K562 (cell line): ENCODE results near the gene PGS1. TPM values are rescaled to one million over a fixed set of nuclear protein-coding genes. Genes with fewer than 3 reads are reported as not detected.

Experiments
- ASH1L ChIP-seq: fragments of 450-650 bp; IDR thresholded peaks from 2 replicates; pipeline ENCODE4 v1.6.1; 2018; ENCODE audit warnings: borderline replicate concordance, mild to moderate bottlenecking, low read depth; ENCODE audit not compliant: partially characterized antibody
- BDP1 ChIP-seq: IDR thresholded peaks from 3 replicates; pipeline ENCODE4 v1.6.1; 2011; ENCODE audit not compliant: insufficient read length, insufficient read depth
- CEBPB ChIP-seq: fragments of 450-650 bp; IDR thresholded peaks from 2 replicates; pipeline ENCODE4 v1.6.1; 2016; ENCODE audit warnings: missing genetic modification characterization, missing compliant biosample characterization
- CREB1 ChIP-seq, 2 experiments: sonication (generic) in 1 of 2; formaldehyde crosslinking in 1 of 2; IDR thresholded peaks; 2 replicates each; pipeline versions ENCODE4 v1.6.1 to v1.8.0; 2012 to 2022; ENCODE audit warnings: inconsistent platforms in 1 of 2, mild to moderate bottlenecking in 1 of 2, missing genetic modification reagents in 1 of 2, moderate library complexity in 1 of 2
- CREM ChIP-seq: IDR thresholded peaks from 2 replicates; pipeline ENCODE4 v1.6.1; 2014; ENCODE audit warnings: antibody characterized with exemption, low read depth
- EGR1 ChIP-seq: fragments of 450-650 bp; conservative IDR thresholded peaks from 2 replicates; pipeline ENCODE4 v1.6.1; 2017; ENCODE audit warnings: mild to moderate bottlenecking
- EHMT2 ChIP-seq: fragments of 450-650 bp; IDR thresholded peaks from 2 replicates; pipeline ENCODE4 v1.6.1; 2018; ENCODE audit warnings: antibody characterized with exemption
- ETV1 ChIP-seq: fragments of 450-650 bp; conservative IDR thresholded peaks from 2 replicates; pipeline ENCODE4 v1.6.1; 2016; ENCODE audit warnings: missing genetic modification characterization, control low read depth, low read depth, missing compliant biosample characterization
- HDAC1 ChIP-seq, 2 experiments: fragments of 450-650 bp; IDR thresholded peaks; 2 replicates each; pipeline ENCODE4 v1.6.1; 2016 to 2017; ENCODE audit warnings: inconsistent platforms in 1 of 2, mild to moderate bottlenecking in 1 of 2, moderate library complexity in 1 of 2
- KAT2B ChIP-seq: IDR thresholded peaks from one replicate; pipeline ENCODE4 v1.6.1; 2012; ENCODE audit warnings: low read depth, mild to moderate bottlenecking, control low read depth, inconsistent platforms, low read length, moderate library complexity
- KHSRP ChIP-seq: fragments of 450-650 bp; IDR thresholded peaks from 2 replicates; pipeline ENCODE4 v1.6.1; 2017
- LEF1 ChIP-seq: fragments of 450-650 bp; IDR thresholded peaks from 2 replicates; pipeline ENCODE4 v1.6.1; 2016; ENCODE audit warnings: mild to moderate bottlenecking
- POLR2AphosphoS2 ChIP-seq: IDR thresholded peaks from 2 replicates; pipeline ENCODE4 v1.6.1; 2012; ENCODE audit warnings: low read length, improper control_type of control experiment
- RAD21 ChIP-seq, 2 experiments: fragments of 250-450 bp in 1 of 2; fragments of 450-650 bp in 1 of 2; sonication (Bioruptor Pico) in 1 of 2; formaldehyde crosslinking in 1 of 2; IDR thresholded peaks in 1 of 2; conservative IDR thresholded peaks in 1 of 2; 2 replicates each; pipeline versions ENCODE4 v1.4.0 to v1.8.0; 2020 to 2022; ENCODE audit warnings: mild to moderate bottlenecking in 2 of 2, moderate library complexity in 1 of 2
- SMAD4 ChIP-seq: fragments of 250-450 bp; sonication (Bioruptor Pico); conservative IDR thresholded peaks from 2 replicates; pipeline ENCODE4 v1.8.0; 2021; ENCODE audit warnings: inconsistent platforms, mild to moderate bottlenecking, moderate library complexity
- SPI1 ChIP-seq: IDR thresholded peaks from 2 replicates; pipeline ENCODE4 v1.6.1; 2011; ENCODE audit warnings: low read depth, low read length, control low read depth, borderline replicate concordance
- ZKSCAN1 ChIP-seq: fragments of 150-350 bp; IDR thresholded peaks from 2 replicates; pipeline ENCODE4 v1.6.1; 2016; ENCODE audit warnings: low read depth, low read length
- ZNF121 ChIP-seq: sonication (generic); formaldehyde crosslinking; conservative IDR thresholded peaks from 2 replicates; pipeline ENCODE4 v1.8.0; 2022; ENCODE audit warnings: missing genetic modification reagents
- ZNF140 ChIP-seq: fragments of 250-450 bp; sonication (Bioruptor Pico); IDR thresholded peaks from 2 replicates; pipeline ENCODE4 v1.8.0; 2021; ENCODE audit warnings: moderate library complexity, mild to moderate bottlenecking, inconsistent platforms
- ZNF707 ChIP-seq: fragments of 250-450 bp; sonication (Bioruptor Pico); conservative IDR thresholded peaks from 2 replicates; pipeline ENCODE4 v1.8.0; 2022; ENCODE audit warnings: inconsistent platforms, mild to moderate bottlenecking, moderate library complexity
- ZNF75A ChIP-seq: fragments of 450-650 bp; formaldehyde crosslinking; IDR thresholded peaks from 2 replicates; pipeline ENCODE4 v1.4.0; 2020; ENCODE audit warnings: mild to moderate bottlenecking
- polyA plus RNA-seq, 8 experiments: library from polyadenylated mRNA; depleted of rRNA in 4 of 8; stranded (reverse) in 5 of 8; unstranded in 3 of 8; fragments of >200 nt; fragmentation: Nextera tagmentation in 2 of 8; fragmentation: Illumina TruSeq in 1 of 8; extraction: Ambion mirVana in 2 of 8; extraction: Trizol in 1 of 8; gene quantifications; 2 replicates each; pipeline versions ENCODE4 v1.2.1 to v1.2.3, GENCODE V29; 2011 to 2014; ENCODE audit warnings: inconsistent platforms in 1 of 8, missing spikeins in 1 of 8
- total RNA-seq, 7 experiments: library from RNA; depleted of rRNA in 6 of 7; stranded (reverse); fragments of >200 nt in 6 of 7; fragmentation: Illumina TruSeq in 2 of 7; extraction: Trizol in 2 of 7; gene quantifications; 2 replicates each; pipeline versions ENCODE4 v1.2.1 to v1.2.3, GENCODE V29; 2011 to 2021; ENCODE audit warnings: low replicate concordance in 1 of 7
- TF ChIP-seq, protein P1 (sequence below): fragments of 200-400 bp; formaldehyde crosslinking; IDR thresholded peaks from 2 replicates; pipeline ENCODE4 v1.6.1; 2017; ENCODE audit warnings: mild to moderate bottlenecking, low read depth, low read length, moderate library complexity
- TF ChIP-seq, protein P2 (sequence below), 2 experiments: fragments of 450-650 bp; IDR thresholded peaks; 2 replicates each; pipeline ENCODE4 v1.6.1; 2018; ENCODE audit warnings: mild to moderate bottlenecking in 2 of 2, low read depth in 1 of 2; ENCODE audit not compliant: partially characterized antibody in 2 of 2

The PGS1 gene
- total and polyA plus RNA-seq, 9 of the 15 experiments (the other 6 are each of a cell fraction or from before 2014, with no cell fraction given): 1.3 to 39.4 (median 22.3) TPM

DNA sequence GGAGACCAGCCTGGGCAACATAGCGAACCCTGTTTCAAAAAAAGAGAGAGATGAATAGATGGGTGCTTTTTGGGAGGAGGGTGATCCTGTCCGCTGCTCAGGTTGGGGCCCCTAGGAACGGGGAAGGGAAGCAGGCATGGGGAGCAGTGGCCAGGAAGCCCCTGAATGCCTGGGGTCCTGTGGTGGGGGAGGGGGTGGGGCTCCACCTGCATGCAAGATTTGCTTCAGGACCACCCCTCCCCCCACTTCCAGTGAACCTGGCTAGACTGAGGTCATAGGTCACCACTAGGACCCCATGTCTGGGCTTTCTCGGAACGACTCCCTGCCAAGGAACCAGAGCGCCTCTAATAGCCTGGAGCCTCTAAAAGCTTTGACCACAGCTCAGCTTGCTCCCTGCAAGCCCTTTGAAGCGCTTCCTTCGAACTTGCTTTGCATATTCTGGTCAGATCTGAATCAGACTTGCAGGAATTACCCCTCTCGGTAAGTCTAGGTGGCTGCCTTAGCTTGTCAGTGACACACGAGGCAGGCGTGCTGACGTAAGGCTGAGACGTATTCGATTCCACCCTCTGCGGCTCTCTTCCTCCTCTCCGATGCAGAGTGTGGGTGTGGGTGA, 22.2 kb upstream of the PGS1 start (continued):
- TF ChIP-seq, protein P1, sequence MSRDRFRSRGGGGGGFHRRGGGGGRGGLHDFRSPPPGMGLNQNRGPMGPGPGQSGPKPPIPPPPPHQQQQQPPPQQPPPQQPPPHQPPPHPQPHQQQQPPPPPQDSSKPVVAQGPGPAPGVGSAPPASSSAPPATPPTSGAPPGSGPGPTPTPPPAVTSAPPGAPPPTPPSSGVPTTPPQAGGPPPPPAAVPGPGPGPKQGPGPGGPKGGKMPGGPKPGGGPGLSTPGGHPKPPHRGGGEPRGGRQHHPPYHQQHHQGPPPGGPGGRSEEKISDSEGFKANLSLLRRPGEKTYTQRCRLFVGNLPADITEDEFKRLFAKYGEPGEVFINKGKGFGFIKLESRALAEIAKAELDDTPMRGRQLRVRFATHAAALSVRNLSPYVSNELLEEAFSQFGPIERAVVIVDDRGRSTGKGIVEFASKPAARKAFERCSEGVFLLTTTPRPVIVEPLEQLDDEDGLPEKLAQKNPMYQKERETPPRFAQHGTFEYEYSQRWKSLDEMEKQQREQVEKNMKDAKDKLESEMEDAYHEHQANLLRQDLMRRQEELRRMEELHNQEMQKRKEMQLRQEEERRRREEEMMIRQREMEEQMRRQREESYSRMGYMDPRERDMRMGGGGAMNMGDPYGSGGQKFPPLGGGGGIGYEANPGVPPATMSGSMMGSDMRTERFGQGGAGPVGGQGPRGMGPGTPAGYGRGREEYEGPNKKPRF: no peak
- TF ChIP-seq ZNF121: no peak
- TF ChIP-seq ASH1L: no peak
- no peak for TF ChIP-seq BDP1
- TF ChIP-seq SMAD4 (CRISPR knock-in tag): 0 out of 2 replicates have a peak, but pooled peaks have one; percentile 39
- no peak for TF ChIP-seq EGR1
- no peak for TF ChIP-seq EHMT2
- no peak for TF ChIP-seq SPI1
- TF ChIP-seq CREB1 (IDR thresholded peaks at IDR 0.05): peak; percentile 66; the same call in 1 of the 2 replicates
- peak; percentile 62; the same call in 1 of the 2 replicates for TF ChIP-seq CREB1 (CRISPR knock-in tag; IDR thresholded peaks at IDR 0.05)
- TF ChIP-seq ZNF75A (CRISPR knock-in tag): no peak
- no peak for TF ChIP-seq HDAC1 (IDR thresholded peaks at IDR 0.05)
- TF ChIP-seq KHSRP: no peak
- no peak for TF ChIP-seq ZNF707 (CRISPR knock-in tag)
- TF ChIP-seq KAT2B: no peak
- TF ChIP-seq ZKSCAN1: no peak
- TF ChIP-seq, protein P2, sequence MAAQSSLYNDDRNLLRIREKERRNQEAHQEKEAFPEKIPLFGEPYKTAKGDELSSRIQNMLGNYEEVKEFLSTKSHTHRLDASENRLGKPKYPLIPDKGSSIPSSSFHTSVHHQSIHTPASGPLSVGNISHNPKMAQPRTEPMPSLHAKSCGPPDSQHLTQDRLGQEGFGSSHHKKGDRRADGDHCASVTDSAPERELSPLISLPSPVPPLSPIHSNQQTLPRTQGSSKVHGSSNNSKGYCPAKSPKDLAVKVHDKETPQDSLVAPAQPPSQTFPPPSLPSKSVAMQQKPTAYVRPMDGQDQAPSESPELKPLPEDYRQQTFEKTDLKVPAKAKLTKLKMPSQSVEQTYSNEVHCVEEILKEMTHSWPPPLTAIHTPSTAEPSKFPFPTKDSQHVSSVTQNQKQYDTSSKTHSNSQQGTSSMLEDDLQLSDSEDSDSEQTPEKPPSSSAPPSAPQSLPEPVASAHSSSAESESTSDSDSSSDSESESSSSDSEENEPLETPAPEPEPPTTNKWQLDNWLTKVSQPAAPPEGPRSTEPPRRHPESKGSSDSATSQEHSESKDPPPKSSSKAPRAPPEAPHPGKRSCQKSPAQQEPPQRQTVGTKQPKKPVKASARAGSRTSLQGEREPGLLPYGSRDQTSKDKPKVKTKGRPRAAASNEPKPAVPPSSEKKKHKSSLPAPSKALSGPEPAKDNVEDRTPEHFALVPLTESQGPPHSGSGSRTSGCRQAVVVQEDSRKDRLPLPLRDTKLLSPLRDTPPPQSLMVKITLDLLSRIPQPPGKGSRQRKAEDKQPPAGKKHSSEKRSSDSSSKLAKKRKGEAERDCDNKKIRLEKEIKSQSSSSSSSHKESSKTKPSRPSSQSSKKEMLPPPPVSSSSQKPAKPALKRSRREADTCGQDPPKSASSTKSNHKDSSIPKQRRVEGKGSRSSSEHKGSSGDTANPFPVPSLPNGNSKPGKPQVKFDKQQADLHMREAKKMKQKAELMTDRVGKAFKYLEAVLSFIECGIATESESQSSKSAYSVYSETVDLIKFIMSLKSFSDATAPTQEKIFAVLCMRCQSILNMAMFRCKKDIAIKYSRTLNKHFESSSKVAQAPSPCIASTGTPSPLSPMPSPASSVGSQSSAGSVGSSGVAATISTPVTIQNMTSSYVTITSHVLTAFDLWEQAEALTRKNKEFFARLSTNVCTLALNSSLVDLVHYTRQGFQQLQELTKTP (IDR thresholded peaks at IDR 0.05; ENCODE audit: low read depth in 1 of 2, partially characterized antibody in 2 of 2): no peak
- 0 out of 2 replicates have a peak, but pooled peaks have one; percentile 53 for TF ChIP-seq LEF1
- peak; percentile 77; the same call in 1 of the 2 replicates for TF ChIP-seq POLR2AphosphoS2
- TF ChIP-seq CREM: peak; percentile 86
- no peak for TF ChIP-seq CEBPB (tag)
- TF ChIP-seq RAD21 (CRISPR knock-in tag; conservative IDR thresholded peaks at IDR 0.05 in 1 of 2, IDR thresholded peaks at IDR 0.05 in 1 of 2): peak in 1 of 2 experiments; percentile 12; a peak in 1 of 4 replicates
- no peak for TF ChIP-seq ETV1 (tag)
- TF ChIP-seq ZNF140 (CRISPR knock-in tag): no peak
